Body of pancreas (tissue), 4 donors: Measurements from ENCODE around the gene SLC35E3. TPM values are rescaled to one million over a fixed set of nuclear protein-coding genes. Genes with fewer than 3 reads are reported as not detected.

Experiments used
- ATAC-seq: fragments of 150-250 bp; one replicate; pipeline ENCODE4 v1.9.1; 2016
- DNase-seq, 4 donors: peaks; one replicate each; pipeline ENCODE4 v3.0.0-alpha.2; 2019
- H3K27ac ChIP-seq, 4 donors: fragments of 200-600 bp; sonication (generic); 1 replicate in 3 of 4; 2 replicates in 1 of 4; pipeline versions ENCODE4 v1.5.1 to v1.6.1; 2016 to 2019; ENCODE audit warnings: mild to moderate bottlenecking in 1 of 4, mixed read lengths in 1 of 4, moderate library complexity in 1 of 4
- H3K27me3 ChIP-seq, 2 donors: fragments of 200-600 bp; sonication (generic); one replicate each; pipeline ENCODE4 v1.6.0; 2016; ENCODE audit warnings: mild to moderate bottlenecking in 1 of 2
- H3K36me3 ChIP-seq, 2 donors: fragments of 200-600 bp; sonication (generic); replicated peaks in 1 of 2; 2 replicates each; pipeline ENCODE4 v1.5.1; 2016; ENCODE audit warnings: low read depth in 2 of 2; ENCODE audit not compliant: insufficient read depth in 1 of 2
- H3K4me1 ChIP-seq: fragments of 200-600 bp; sonication (generic); one replicate; pipeline ENCODE4 v1.6.0; 2016
- H3K4me3 ChIP-seq, 2 donors: fragments of 200-600 bp; sonication (generic); 1 replicate in 1 of 2; 2 replicates in 1 of 2; pipeline ENCODE4 v1.5.1; 2016 to 2019
- H3K9me3 ChIP-seq, 3 donors: fragments of 200-600 bp; sonication (generic); 1 replicate in 2 of 3; 2 replicates in 1 of 3; pipeline ENCODE4 v1.5.1; 2016
- POLR2A ChIP-seq, 3 donors: fragments of 450-650 bp; IDR thresholded peaks; one replicate each; pipeline ENCODE4 v1.6.1; 2016; ENCODE audit warnings: antibody characterized with exemption in 3 of 3, mild to moderate bottlenecking in 2 of 3
- whole genome bisulfite sequencing, 2 donors: methylation state at CpG; one replicate each; pipeline ENCODE4 v1.1.5; 2017; 5-methylcytosine and 5-hydroxymethylcytosine counted together
- intact Hi-C: fragments of 100-400 bp; cut with DNase I; formaldehyde crosslinking; loops from one replicate; pipeline ENCODE4 v1.15.1; 2023
- total RNA-seq, 2 donors: library from RNA; depleted of rRNA; stranded (reverse); fragments of >200 nt; gene quantifications; one replicate each; pipeline ENCODE4 v1.1.0, GENCODE V29; 2016
- TF ChIP-seq, protein P1 (sequence below), 7 experiments: fragments of 450-650 bp in 4 of 7; fragments of 200-600 bp in 3 of 7; sonication (generic) in 3 of 7; IDR thresholded peaks; one replicate each; pipeline ENCODE4 v1.5.1; 2016 to 2019; ENCODE audit warnings: antibody characterized with exemption in 7 of 7

SLC35E3 gene
- total RNA-seq, 2 donors from 2014 or later = 2.1 to 2.6 TPM

GRCh38 chr12:68812553-68813241 is 66.7 kb downstream of the SLC35E3 start:
- DNase-seq = no peak
- intact Hi-C loops = loop anchor here (10.0 kb wide), 1 partner anchor 68 kb away; the partner anchor contains the start of gene SLC35E3
- no peak for ATAC-seq
- H3K4me3 ChIP-seq = no peak overlapping the region
- no peaks in the 10 kb centered on the region for H3K27me3 ChIP-seq
- no peak overlapping the region for H3K27ac ChIP-seq
- TF ChIP-seq, protein P1, sequence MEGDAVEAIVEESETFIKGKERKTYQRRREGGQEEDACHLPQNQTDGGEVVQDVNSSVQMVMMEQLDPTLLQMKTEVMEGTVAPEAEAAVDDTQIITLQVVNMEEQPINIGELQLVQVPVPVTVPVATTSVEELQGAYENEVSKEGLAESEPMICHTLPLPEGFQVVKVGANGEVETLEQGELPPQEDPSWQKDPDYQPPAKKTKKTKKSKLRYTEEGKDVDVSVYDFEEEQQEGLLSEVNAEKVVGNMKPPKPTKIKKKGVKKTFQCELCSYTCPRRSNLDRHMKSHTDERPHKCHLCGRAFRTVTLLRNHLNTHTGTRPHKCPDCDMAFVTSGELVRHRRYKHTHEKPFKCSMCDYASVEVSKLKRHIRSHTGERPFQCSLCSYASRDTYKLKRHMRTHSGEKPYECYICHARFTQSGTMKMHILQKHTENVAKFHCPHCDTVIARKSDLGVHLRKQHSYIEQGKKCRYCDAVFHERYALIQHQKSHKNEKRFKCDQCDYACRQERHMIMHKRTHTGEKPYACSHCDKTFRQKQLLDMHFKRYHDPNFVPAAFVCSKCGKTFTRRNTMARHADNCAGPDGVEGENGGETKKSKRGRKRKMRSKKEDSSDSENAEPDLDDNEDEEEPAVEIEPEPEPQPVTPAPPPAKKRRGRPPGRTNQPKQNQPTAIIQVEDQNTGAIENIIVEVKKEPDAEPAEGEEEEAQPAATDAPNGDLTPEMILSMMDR (IDR thresholded peaks at IDR 0.05) = no peak
- no peak for TF ChIP-seq POLR2A (IDR thresholded peaks at IDR 0.05)
- 63 to 95% methylated on average over 1 of the region's 1 CpG for WGBS, 2 donors
- peaks cover 0 to 16% of the 10 kb centered on the region in 2 donors for H3K36me3 ChIP-seq
- peaks cover 44% of the 10 kb centered on the region for H3K4me1 ChIP-seq
- H3K9me3 ChIP-seq = no peaks in the 10 kb centered on the region

DNA sequence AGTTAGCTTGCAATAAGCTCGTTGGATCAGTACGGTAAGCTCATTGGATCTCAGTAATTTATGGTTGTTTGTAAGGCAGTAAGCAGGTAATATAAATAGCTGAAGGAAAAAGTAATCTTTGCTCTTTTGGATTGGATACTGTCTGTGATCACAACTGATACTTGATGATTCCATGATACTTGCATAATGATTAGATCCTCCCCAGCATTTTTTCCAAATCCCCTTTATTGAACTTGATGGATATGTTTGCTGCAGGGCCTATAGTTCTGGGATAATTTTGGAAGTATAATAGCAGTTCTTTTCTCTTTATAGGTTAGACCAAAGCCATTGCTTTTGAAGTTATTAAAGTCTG is 67.2 kb downstream of the SLC35E3 start:
- DNase-seq (no peak), ATAC-seq (no peak)
- H3K27me3 ChIP-seq = no peaks in the 10 kb centered on the region
- intact Hi-C loops = loop anchor here (10.0 kb wide), 1 partner anchor 68 kb away; the partner anchor contains the start of gene SLC35E3
- H3K27ac ChIP-seq = no peak overlapping the region
- no peaks in the 10 kb centered on the region for H3K9me3 ChIP-seq
- H3K36me3 ChIP-seq = peaks cover 0 to 20% of the 10 kb centered on the region in 2 donors
- peaks cover 44% of the 10 kb centered on the region for H3K4me1 ChIP-seq
- no peak overlapping the region for H3K4me3 ChIP-seq
- TF ChIP-seq, protein P1 (IDR thresholded peaks at IDR 0.05) = no peak
- no peak for TF ChIP-seq POLR2A (IDR thresholded peaks at IDR 0.05)
- WGBS, 2 donors = 70 to 75% methylated on average over 2 of the region's 2 CpGs

GRCh38 chr12:68814490-68815231 is 68.7 kb downstream of the SLC35E3 start:
- intact Hi-C loops = loop anchor here (10.0 kb wide), 1 partner anchor 70 kb away; the partner anchor contains the start of gene SLC35E3
- no peaks in the 10 kb centered on the region for H3K27me3 ChIP-seq
- H3K4me3 ChIP-seq = no peak overlapping the region
- peaks cover 44% of the 10 kb centered on the region for H3K4me1 ChIP-seq
- no peaks in the 10 kb centered on the region for H3K9me3 ChIP-seq
- H3K27ac ChIP-seq = no peak overlapping the region
- DNase-seq = no peak
- H3K36me3 ChIP-seq = peaks cover 0 to 25% of the 10 kb centered on the region in 2 donors
- 67 to 77% methylated on average over 3 of the region's 3 CpGs for WGBS, 2 donors
- ATAC-seq = no peak
- no peak for TF ChIP-seq POLR2A (IDR thresholded peaks at IDR 0.05)
- TF ChIP-seq, protein P1 (IDR thresholded peaks at IDR 0.05) = no peak

DNA sequence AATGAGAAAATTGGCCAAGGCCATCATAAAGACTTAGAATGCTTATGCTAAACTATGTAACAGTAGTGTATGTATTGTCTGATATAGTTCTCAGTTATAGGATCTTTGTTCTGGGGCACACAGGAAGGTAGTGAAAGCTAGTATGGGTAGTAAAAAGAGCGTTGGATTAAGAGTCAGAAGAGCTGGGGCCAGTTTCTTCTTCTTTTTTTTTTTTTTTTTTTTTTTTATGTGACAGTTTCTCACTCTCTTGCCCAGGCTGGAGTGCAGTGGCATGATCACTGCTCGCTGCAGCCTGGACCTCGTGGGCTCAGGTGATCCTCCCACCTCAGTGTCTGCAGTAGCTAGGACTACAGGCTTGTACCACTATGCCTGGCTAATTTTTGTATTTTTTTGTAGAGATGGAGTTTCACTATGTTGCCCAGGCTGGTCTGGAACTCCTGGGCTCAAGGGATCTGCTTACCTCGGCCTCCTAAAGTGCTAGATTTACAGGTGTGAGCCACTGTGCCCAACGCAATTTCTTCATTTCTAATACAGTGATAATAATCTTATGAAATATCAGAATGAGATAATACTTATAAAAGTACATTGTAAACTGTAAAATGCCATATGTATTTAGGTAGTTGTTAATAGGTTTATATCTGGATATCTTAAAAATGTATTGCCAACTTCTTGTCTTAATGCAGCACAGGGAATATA is 69.4 kb downstream of the SLC35E3 start:
- intact Hi-C loops = loop anchor here (10.0 kb wide), 1 partner anchor 71 kb away; the partner anchor contains the start of gene SLC35E3
- DNase-seq = no peak
- TF ChIP-seq, protein P1 (IDR thresholded peaks at IDR 0.05) = no peak
- no peak for TF ChIP-seq POLR2A (IDR thresholded peaks at IDR 0.05)
- no peak overlapping the region for H3K4me3 ChIP-seq
- 65 to 75% methylated on average over 5 of the region's 5 CpGs for WGBS, 2 donors
- H3K27me3 ChIP-seq = no peaks in the 10 kb centered on the region
- ATAC-seq = no peak
- no peak overlapping the region for H3K27ac ChIP-seq
- peaks cover 44% of the 10 kb centered on the region for H3K4me1 ChIP-seq
- peaks cover 0 to 29% of the 10 kb centered on the region in 2 donors for H3K36me3 ChIP-seq
- no peaks in the 10 kb centered on the region for H3K9me3 ChIP-seq
